KG1 (cell line): ENCODE measurements around the gene SUCLG2.
"Not testable (repeated sequence)": the region's sequence is repeated elsewhere in the genome, so short reads cannot be mapped to it uniquely, and the experiment has no call there.

Experiments
- DNase-seq: peaks from one replicate; lab custom pipeline; 2025; lab: John Stamatoyannopoulos, UW

SUCLG2 gene

GRCh38 chr3:67559029-67559605 lies 95.3 kb downstream of the SUCLG2 start:
- DNase-seq: no peak

GRCh38 chr3:67558426-67558825 lies 96.0 kb downstream of the SUCLG2 start:
- DNase-seq: no peak

GRCh38 chr3:67557848-67558355 lies 96.5 kb downstream of the SUCLG2 start:
- DNase-seq: no peak

GRCh38 chr3:67551361-67552016 lies 102.9 kb downstream of the SUCLG2 start:
- DNase-seq: no peak

GRCh38 chr3:67550541-67550940 lies 103.9 kb downstream of the SUCLG2 start:
- no peak for DNase-seq

- not testable (repeated sequence) for DNase-seq
Measured at GRCh38 chr3:67542502-67543250, 111.7 kb downstream of the SUCLG2 start.

GRCh38 chr3:67540198-67540894 lies 114.1 kb downstream of the SUCLG2 start:
- DNase-seq: no peak

- DNase-seq: not testable (repeated sequence)
Measured at GRCh38 chr3:67537203-67537602, 117.2 kb downstream of the SUCLG2 start.

GRCh38 chr3:67535006-67535405 lies 119.4 kb downstream of the SUCLG2 start:
- DNase-seq: no peak

GRCh38 chr3:67534594-67534993 lies 119.8 kb downstream of the SUCLG2 start:
- DNase-seq: no peak

GRCh38 chr3:67531181-67532101 lies 123.0 kb downstream of the SUCLG2 start:
- DNase-seq: no peak

GRCh38 chr3:67529915-67530314 lies 124.5 kb downstream of the SUCLG2 start:
- no peak for DNase-seq

GRCh38 chr3:67529337-67529736 lies 125.1 kb downstream of the SUCLG2 start:
- DNase-seq: no peak

GRCh38 chr3:67526246-67526645 lies 128.2 kb downstream of the SUCLG2 start:
- DNase-seq: no peak

GRCh38 chr3:67524046-67524445 lies 130.4 kb downstream of the SUCLG2 start:
- DNase-seq: no peak

- no peak for DNase-seq
Measured at GRCh38 chr3:67522081-67522480, 132.3 kb downstream of the SUCLG2 start.

- DNase-seq: no peak
Measured at GRCh38 chr3:67521053-67521646, 133.3 kb downstream of the SUCLG2 start.

GRCh38 chr3:67518236-67518635 lies 136.2 kb downstream of the SUCLG2 start:
- DNase-seq: no peak

GRCh38 chr3:67517781-67518180 lies 136.6 kb downstream of the SUCLG2 start:
- no peak for DNase-seq

- DNase-seq: no peak
Measured at GRCh38 chr3:67516496-67516895, 137.9 kb downstream of the SUCLG2 start.

GRCh38 chr3:67515778-67516177 lies 138.6 kb downstream of the SUCLG2 start:
- DNase-seq: no peak
